ENCODE results near the gene ZIC3.

Gene ZIC3

DNA sequence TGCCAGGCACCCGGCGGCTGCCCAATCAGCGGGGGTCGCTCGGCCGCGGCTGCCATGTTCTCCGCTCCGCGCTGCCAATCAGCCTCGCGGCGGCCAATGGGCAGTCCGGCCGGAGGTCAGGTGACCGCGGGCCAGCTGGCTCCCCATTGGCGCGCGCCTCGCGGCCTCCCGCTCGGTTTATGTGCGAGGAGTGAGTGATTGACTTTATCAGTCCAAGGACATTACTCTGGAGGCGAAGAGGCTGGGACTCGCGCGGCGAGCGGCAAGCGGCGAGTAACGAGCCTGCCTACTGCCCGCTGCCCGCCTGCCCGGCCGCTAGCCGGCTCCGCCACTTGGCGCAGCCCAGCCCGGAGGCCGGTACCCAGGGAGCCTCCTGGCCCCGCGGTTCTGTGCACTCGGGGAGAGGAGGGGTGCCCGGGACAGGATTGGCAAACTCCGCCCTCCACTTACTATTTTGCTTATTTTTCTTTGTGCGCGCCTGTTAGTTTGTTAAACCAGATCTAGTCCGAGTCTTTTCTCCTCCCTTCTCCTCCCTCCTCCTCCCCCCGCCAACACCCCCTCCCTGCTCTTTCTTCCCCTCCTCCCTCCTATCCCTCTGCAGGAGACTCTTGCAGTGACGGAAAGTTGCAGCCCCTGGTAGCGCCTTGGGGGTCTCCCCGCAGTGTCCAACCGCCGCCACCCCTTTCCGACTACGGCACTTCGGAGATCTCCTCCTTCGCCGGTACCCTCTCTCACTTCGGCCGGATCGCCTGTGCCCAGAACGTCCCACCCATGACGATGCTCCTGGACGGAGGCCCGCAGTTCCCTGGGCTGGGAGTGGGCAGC lies at the start of gene ZIC3:
Gene ZIC3 (plus strand): TSS at position 207 of the 825 bp plus-strand sequence. CDS start 565 bp downstream, at position 772.
- TF ChIP-seq, protein P1, sequence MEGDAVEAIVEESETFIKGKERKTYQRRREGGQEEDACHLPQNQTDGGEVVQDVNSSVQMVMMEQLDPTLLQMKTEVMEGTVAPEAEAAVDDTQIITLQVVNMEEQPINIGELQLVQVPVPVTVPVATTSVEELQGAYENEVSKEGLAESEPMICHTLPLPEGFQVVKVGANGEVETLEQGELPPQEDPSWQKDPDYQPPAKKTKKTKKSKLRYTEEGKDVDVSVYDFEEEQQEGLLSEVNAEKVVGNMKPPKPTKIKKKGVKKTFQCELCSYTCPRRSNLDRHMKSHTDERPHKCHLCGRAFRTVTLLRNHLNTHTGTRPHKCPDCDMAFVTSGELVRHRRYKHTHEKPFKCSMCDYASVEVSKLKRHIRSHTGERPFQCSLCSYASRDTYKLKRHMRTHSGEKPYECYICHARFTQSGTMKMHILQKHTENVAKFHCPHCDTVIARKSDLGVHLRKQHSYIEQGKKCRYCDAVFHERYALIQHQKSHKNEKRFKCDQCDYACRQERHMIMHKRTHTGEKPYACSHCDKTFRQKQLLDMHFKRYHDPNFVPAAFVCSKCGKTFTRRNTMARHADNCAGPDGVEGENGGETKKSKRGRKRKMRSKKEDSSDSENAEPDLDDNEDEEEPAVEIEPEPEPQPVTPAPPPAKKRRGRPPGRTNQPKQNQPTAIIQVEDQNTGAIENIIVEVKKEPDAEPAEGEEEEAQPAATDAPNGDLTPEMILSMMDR (conservative IDR thresholded peaks at IDR 0.05; ENCODE audit: low read depth, low read length) = no peak
- peak; percentile 2 for DNase-seq (ENCODE audit: low read depth)

GRCh38 chrX:137519459-137519858 lies 46.5 kb upstream of the ZIC3 start:
- no peak for DNase-seq (ENCODE audit: low read depth)
- no peak overlapping the region for H3K4me3 ChIP-seq (ENCODE audit: low read length)
- TF ChIP-seq, protein P1 (conservative IDR thresholded peaks at IDR 0.05; ENCODE audit: low read depth, low read length) = no peak

More for the DNA sequence above, at the start of gene ZIC3:
- H3K4me3 ChIP-seq (ENCODE audit: low read length) = peak within 1 kb of the TSS; percentile 33

GRCh38 chrX:137545711-137546651 lies 19.9 kb upstream of the ZIC3 start:
- TF ChIP-seq, protein P1 (conservative IDR thresholded peaks at IDR 0.05; ENCODE audit: low read depth, low read length) = no peak
- no peak for DNase-seq (ENCODE audit: low read depth)
- H3K4me3 ChIP-seq (ENCODE audit: low read length) = no peak overlapping the region

- no peak overlapping the region for H3K4me3 ChIP-seq (ENCODE audit: low read length)
- DNase-seq (ENCODE audit: low read depth) = no peak
- TF ChIP-seq, protein P1 (conservative IDR thresholded peaks at IDR 0.05; ENCODE audit: low read depth, low read length) = no peak
Observed at GRCh38 chrX:137547291-137547690, 18.6 kb upstream of the ZIC3 start.

GRCh38 chrX:137548261-137548660 lies 17.7 kb upstream of the ZIC3 start:
- DNase-seq (ENCODE audit: low read depth) = no peak

GRCh38 chrX:137549073-137549472 lies 16.9 kb upstream of the ZIC3 start:
- DNase-seq (ENCODE audit: low read depth) = no peak
- TF ChIP-seq, protein P1 (conservative IDR thresholded peaks at IDR 0.05; ENCODE audit: low read depth, low read length) = no peak
- H3K4me3 ChIP-seq (ENCODE audit: low read length) = no peak overlapping the region

More at GRCh38 chrX:137548261-137548660, 17.7 kb upstream of the ZIC3 start:
- no peak overlapping the region for H3K4me3 ChIP-seq (ENCODE audit: low read length)
- TF ChIP-seq, protein P1 (conservative IDR thresholded peaks at IDR 0.05; ENCODE audit: low read depth, low read length) = no peak

All from retinal pigment epithelial cell (primary cell).